HG02642 (cell line): Measurements from ENCODE around the gene ADSS2.
"Not testable (repeated sequence)": the region's sequence is repeated elsewhere in the genome, so short reads cannot be mapped to it uniquely, and the experiment has no call there.

ENCODE experiments used
- ATAC-seq: cut with Tn5 transposase; IDR thresholded peaks from one replicate; pipeline ENCODE4 v1.9.1; 2021; ENCODE audit warnings: mild to moderate bottlenecking; ENCODE audit not compliant: unreplicated experiment, poor library complexity

ADSS2 gene

GRCh38 chr1:244403431-244403830 lies 48.3 kb downstream of the ADSS2 start:
- ATAC-seq = no peak

- no peak for ATAC-seq
These were observed 50.7 kb downstream of the ADSS2 start for GRCh38 chr1:244400974-244401373.

GRCh38 chr1:244397131-244397530 lies 54.6 kb downstream of the ADSS2 start:
- ATAC-seq = no peak

GRCh38 chr1:244395965-244396364 lies 55.7 kb downstream of the ADSS2 start:
- no peak for ATAC-seq

GRCh38 chr1:244394826-244395765 lies 56.6 kb downstream of the ADSS2 start:
- ATAC-seq = no peak

GRCh38 chr1:244394346-244394745 lies 57.4 kb downstream of the ADSS2 start:
- ATAC-seq = no peak

- ATAC-seq = no peak
These were observed 58.0 kb downstream of the ADSS2 start for GRCh38 chr1:244393604-244394176.

- no peak for ATAC-seq
These were observed 59.9 kb downstream of the ADSS2 start for GRCh38 chr1:244391761-244392160.

- no peak for ATAC-seq
These were observed 62.7 kb downstream of the ADSS2 start for GRCh38 chr1:244388961-244389360.

GRCh38 chr1:244387415-244387814 lies 64.3 kb downstream of the ADSS2 start:
- no peak for ATAC-seq

- ATAC-seq = no peak
These were observed 65.1 kb downstream of the ADSS2 start for GRCh38 chr1:244386595-244386994.

- no peak for ATAC-seq
These were observed 67.6 kb downstream of the ADSS2 start for GRCh38 chr1:244384066-244384465.

- no peak for ATAC-seq
These were observed 68.3 kb downstream of the ADSS2 start for GRCh38 chr1:244383278-244383884.

GRCh38 chr1:244381878-244382565 lies 69.7 kb downstream of the ADSS2 start:
- ATAC-seq = no peak

- ATAC-seq = no peak
These were observed 75.6 kb downstream of the ADSS2 start for GRCh38 chr1:244376126-244376525.

- no peak for ATAC-seq
These were observed 76.7 kb downstream of the ADSS2 start for GRCh38 chr1:244375051-244375450.

- ATAC-seq = not testable (repeated sequence)
These were observed 77.2 kb downstream of the ADSS2 start for GRCh38 chr1:244374484-244374883.

- no peak for ATAC-seq
These were observed 80.2 kb downstream of the ADSS2 start for GRCh38 chr1:244371242-244372141.

- no peak for ATAC-seq
These were observed 81.6 kb downstream of the ADSS2 start for GRCh38 chr1:244370060-244370637.
